Measurements from ENCODE around the gene FNDC7. TPM values are rescaled to one million over a fixed set of nuclear protein-coding genes. Genes with fewer than 3 reads are reported as not detected.
A peak's percentile ranks its signal among the peaks of the same experiment; 100 is the strongest.
"Not testable (repeated sequence)": the region's sequence is repeated elsewhere in the genome, so short reads cannot be mapped to it uniquely, and the experiment has no call there.

FNDC7 gene
- polyA plus RNA-seq, 10 donors = not detected

DNA sequence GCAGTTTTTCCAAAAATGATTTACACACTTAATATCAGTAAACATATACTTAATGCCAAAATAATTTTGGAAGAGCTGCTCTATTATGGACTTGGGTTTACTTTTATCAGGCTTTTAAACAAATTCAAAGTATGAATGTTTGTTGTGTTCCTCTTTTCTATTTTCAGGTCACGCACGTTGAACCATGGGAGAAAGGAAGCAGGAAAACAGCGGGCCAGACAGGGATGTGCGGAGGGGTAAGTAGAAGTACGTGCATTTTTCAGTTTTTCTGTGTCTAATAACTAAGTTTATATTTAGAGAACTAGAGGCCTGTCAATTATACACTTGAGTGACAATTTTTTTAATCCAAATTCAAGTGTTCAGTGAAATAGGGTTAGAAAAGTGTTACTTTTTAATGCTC, 17.2 kb upstream of the FNDC7 start:
- no peak for DNase-seq

DNA sequence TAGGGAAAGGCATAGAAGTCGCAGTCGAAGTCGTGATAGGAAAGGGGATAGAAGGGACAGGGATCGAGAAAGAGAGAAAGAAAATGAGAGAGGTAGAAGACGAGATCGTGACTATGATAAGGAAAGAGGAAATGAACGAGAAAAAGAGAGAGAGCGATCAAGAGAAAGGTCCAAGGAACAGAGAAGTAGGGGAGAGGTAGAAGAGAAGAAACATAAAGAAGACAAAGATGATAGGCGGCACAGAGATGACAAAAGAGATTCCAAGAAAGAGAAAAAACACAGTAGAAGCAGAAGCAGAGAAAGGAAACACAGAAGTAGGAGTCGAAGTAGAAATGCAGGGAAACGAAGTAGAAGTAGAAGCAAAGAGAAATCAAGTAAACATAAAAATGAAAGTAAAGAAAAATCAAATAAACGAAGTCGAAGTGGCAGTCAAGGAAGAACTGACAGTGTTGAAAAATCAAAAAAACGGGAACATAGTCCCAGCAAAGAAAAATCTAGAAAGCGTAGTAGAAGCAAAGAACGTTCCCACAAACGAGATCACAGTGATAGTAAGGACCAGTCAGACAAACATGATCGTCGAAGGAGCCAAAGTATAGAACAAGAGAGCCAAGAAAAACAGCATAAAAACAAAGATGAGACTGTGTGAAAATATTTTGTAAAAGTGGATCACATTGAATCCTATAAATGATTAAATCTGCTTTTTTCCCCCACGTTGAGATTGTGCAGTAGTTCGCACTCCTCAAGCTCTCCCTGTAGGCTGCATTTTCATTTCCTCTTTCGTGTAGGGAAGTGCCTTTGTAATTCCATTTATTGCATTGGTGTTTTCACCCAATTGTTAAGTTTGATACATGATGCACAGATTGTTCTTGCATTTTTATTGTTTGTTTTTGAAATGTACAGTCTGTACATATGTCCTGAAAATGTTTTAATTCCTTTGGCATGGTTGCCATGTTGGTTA, 13.1 kb upstream of the FNDC7 start:
- no peak for DNase-seq

DNA sequence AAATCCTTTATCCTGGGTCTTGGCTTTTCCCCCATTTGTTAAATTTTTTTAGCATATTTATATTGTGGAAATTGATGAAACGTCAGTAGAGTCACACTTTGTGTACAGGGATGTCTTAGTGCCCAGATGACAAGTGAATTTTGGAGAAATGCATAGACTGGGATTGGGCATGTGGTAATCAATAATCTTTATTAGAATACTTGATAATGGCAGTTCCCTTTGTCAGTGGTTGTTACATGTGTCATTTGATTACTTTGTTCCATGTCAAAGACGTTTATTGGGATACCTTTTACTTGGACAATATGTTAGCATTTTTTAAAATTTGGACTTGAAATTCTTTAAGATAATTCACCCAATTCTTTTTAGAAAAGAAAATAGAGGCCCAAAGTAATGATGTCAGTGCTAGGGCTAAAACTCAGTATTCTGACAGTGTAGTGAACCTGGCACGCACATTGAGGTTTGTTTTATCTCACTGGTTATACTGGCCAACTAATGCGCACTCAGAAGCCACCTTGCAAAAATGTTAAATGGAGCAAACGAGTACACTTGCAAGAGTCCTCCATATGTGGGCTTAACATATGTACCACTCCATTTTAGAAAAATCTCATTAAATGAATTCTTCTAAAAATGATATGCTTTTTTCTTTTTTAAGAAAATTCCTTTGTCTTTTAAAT, 11.4 kb upstream of the FNDC7 start:
- DNase-seq = no peak

- not testable (repeated sequence) for DNase-seq
Observed at GRCh38 chr1:108702109-108702508, 10.6 kb upstream of the FNDC7 start.

DNA sequence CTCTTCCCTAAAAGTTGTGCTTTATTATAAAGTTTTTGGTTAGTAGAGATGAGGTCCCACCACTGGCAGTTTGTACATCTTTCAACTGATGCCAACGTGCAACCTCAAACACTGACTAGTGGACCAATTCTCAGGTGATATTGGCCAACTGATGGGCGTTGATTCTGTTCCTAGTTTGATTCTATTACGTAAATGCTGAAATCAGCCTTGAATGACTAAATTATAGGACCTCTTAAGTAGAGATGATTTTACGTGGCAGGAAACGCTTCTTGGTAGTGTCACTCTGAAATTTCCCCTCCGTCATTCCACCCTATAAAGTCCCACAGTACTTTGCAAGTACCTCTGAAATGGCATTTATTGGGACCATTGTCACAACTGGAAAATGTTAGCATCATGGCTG, 8.8 kb upstream of the FNDC7 start:
- no peak for DNase-seq

GRCh38 chr1:108704496-108704895, 8.2 kb upstream of the FNDC7 start:
- DNase-seq = no peak

DNA sequence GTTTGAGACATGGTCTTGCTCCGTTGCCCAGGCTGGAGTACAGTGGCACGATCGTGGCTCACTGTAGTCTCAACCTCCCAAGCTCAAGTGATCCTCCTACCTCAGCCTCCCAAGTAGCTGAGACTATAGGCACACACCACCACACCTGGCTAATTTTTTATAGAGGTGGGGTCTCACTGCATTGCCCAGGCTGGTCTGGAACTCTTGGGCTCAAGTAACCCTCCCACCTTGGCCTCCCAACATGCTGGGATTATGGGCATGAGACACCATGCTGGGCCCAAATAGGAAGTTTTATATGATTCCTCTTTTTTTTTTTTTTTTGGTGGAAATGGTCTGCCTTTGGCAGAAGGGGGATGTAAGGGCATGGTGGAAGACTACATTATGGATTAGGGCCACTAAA, 6.1 kb upstream of the FNDC7 start:
- DNase-seq = no peak

GRCh38 chr1:108708691-108709660, 3.7 kb upstream of the FNDC7 start:
- peak in 1 of 3 donors; percentile 37 for DNase-seq

DNA sequence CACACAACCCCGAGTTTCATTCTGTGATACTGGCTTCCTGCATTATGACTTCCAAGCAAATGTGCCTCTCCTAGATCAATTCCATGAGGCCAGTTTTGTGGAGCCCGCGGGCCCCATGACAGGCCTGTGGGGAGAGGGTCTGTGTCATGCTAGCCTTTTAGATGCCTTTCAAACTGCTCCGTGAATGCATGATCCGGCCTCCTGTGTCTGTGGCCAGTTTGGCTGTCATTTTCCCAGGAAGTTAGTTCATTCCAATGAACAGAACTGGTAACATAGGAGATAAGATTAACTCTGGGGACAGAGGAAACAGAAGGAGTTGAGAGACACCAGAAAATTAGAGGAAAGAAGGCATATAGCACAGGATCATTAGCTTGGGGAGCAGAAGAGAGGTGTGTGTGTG, 3.2 kb downstream of the FNDC7 start:
- no peak for DNase-seq

DNA sequence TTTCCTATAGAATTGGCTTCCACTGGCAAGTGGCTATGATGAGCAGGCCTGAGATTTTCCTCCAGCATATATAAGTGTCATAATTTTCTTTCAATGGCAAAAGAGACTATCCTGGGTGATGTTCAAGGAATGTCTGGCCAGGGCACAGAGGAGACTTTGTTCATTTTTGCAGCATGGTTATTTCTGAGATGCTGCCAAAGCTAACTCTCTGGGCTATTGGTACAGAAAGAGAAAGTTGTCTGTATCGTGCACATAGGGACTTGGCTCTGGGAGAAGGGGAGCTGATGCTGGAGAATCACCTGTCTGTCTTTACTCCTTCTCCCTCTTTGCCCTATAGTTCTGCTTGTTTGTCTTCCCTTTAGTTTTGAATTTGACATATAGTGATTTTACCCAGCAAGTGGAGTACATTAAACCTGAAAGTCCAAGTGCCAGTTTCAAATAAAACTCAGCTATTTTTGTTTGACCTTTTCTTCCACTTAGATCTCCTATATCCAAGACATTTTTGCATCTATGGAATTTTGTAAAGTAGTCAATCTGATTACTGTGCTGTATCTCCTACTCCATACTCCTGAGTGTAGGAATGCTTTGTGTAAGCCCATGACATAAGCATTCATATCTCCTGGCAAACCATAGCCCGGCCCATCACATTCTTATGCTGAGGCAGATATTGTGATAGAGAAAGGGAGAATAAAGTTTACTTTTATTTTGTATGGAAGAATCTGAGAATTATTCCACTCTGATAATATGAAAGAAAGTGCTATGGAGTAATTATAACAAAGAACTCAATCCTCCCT, 3.9 kb downstream of the FNDC7 start:
- no peak for DNase-seq

GRCh38 chr1:108717774-108718316, 5.1 kb downstream of the FNDC7 start:
- no peak for DNase-seq

- no peak for DNase-seq
Observed at GRCh38 chr1:108718927-108719655, 6.4 kb downstream of the FNDC7 start.

- peak in 1 of 3 donors; percentile 78 for DNase-seq
Observed at GRCh38 chr1:108719656-108720435, 7.1 kb downstream of the FNDC7 start.

GRCh38 chr1:108722292-108722691, 9.6 kb downstream of the FNDC7 start:
- DNase-seq = no peak

GRCh38 chr1:108725906-108726305, 13.2 kb downstream of the FNDC7 start:
- DNase-seq = no peak

DNA sequence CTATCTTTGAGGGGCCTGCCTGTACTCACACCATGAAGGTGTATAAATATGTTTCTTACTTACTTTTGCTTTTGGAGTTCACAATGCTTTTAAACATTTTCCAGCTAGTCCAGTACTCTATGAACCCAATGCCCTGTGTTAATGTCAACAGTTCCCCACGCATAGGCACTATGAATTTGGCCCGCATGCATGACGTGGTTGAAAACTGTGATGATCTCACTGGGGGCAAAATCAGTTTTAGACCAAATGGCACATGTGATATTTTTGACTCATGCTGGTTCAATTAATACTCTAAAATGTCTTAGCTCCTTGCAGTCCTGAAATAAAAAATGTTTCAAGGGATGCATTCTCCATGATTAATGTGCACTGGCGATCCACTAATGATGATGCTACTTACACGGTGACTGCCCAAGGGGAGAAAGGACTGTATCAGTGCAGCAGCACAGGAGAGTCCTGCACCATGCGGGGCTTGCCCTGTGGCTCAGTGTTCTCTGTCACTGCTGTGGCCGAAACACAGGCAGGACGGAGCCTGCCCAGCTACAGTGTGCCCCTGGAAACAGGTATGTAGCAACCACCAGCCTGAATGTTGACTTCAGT, 15.7 kb downstream of the FNDC7 start:
- no peak for DNase-seq

DNA sequence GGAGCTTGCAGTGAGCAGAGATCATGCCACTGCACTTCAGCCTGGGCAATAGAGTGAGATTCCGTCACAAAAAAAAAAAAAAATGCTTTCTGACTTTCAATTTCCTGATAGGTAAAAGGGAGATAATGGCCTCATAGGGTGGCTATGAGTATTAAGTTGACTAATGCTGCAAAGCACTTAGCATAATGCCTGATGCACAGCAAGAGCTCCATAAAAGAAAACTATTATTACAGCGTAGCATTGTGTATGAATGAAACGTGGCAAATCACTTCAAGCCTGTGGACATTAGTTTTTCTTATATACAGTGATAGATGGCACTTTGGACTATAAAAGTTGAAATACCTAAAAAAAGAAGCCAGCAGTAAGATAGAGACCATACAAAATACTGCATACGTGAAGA, 16.8 kb downstream of the FNDC7 start:
- DNase-seq = no peak

DNA sequence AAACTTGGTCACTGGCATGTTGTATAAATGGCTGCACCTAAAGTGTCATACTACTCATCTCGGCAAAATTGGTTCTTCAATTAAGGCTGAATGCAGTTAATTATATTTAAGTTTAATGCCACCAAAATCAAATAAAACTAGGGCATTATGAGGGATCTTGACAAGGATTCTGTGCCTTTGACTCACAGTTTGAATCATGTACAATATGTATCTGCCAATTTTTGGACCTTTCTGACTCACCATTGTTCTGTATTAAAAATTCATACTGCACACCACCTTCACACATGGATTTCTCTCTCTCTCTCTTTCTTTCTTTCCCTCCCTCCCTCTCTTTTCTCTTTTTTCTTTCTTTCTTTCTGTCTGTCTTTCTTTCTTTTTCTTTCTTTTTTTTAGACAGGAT, 19.7 kb downstream of the FNDC7 start:
- DNase-seq = no peak

Measured in muscle of back (tissue), 11 donors.